ENCODE measurements around the gene GRAP2.
"Not testable (repeated sequence)": the region's sequence is repeated elsewhere in the genome, so short reads cannot be mapped to it uniquely, and the experiment has no call there.

Gene GRAP2

GRCh38 chr22:39900306-39901227 lies at the start of gene GRAP2:
Gene GRAP2, plus strand, starts transcription at chr22:39901084. Its CDS starts 46,023 bp downstream, at chr22:39947107.
- peak; percentile 40 for DNase-seq (ENCODE audit: low read depth)

GRCh38 chr22:39851606-39852315 lies 49.1 kb upstream of the GRAP2 start:
- DNase-seq (ENCODE audit: low read depth), result no peak

GRCh38 chr22:39852799-39853198 lies 48.1 kb upstream of the GRAP2 start:
- no peak for DNase-seq (ENCODE audit: low read depth)

- no peak for DNase-seq (ENCODE audit: low read depth)
These were observed 44.3 kb upstream of the GRAP2 start for GRCh38 chr22:39856588-39856987.

GRCh38 chr22:39859903-39860588 lies 40.8 kb upstream of the GRAP2 start:
- DNase-seq (ENCODE audit: low read depth), result no peak

- DNase-seq (ENCODE audit: low read depth), result no peak
These were observed 32.1 kb upstream of the GRAP2 start for GRCh38 chr22:39868741-39869140.

GRCh38 chr22:39869797-39870196 lies 31.1 kb upstream of the GRAP2 start:
- DNase-seq (ENCODE audit: low read depth), result not testable (repeated sequence)

- no peak for DNase-seq (ENCODE audit: low read depth)
These were observed 29.7 kb upstream of the GRAP2 start for GRCh38 chr22:39871008-39871798.

GRCh38 chr22:39872548-39872947 lies 28.3 kb upstream of the GRAP2 start:
- DNase-seq (ENCODE audit: low read depth), result no peak

- no peak for DNase-seq (ENCODE audit: low read depth)
These were observed 26.9 kb upstream of the GRAP2 start for GRCh38 chr22:39873965-39874364.

GRCh38 chr22:39875176-39875885 lies 25.6 kb upstream of the GRAP2 start:
- DNase-seq (ENCODE audit: low read depth), result not testable (repeated sequence)

GRCh38 chr22:39877079-39877845 lies 23.6 kb upstream of the GRAP2 start:
- no peak for DNase-seq (ENCODE audit: low read depth)

GRCh38 chr22:39880722-39881121 lies 20.2 kb upstream of the GRAP2 start:
- no peak for DNase-seq (ENCODE audit: low read depth)

- DNase-seq (ENCODE audit: low read depth), result no peak
These were observed 17.8 kb upstream of the GRAP2 start for GRCh38 chr22:39883057-39883456.

GRCh38 chr22:39889924-39890323 lies 11.0 kb upstream of the GRAP2 start:
- not testable (repeated sequence) for DNase-seq (ENCODE audit: low read depth)

GRCh38 chr22:39893526-39893925 lies 7.4 kb upstream of the GRAP2 start, which contains the start of gene ENTHD1:
Gene ENTHD1, minus strand, starts transcription at chr22:39893760. Its CDS starts 6,012 bp downstream, at chr22:39887748.
- DNase-seq (ENCODE audit: low read depth), result no peak

- DNase-seq (ENCODE audit: low read depth), result no peak
These were observed 6.3 kb upstream of the GRAP2 start for GRCh38 chr22:39894554-39895092.

- no peak for DNase-seq (ENCODE audit: low read depth)
These were observed 5.2 kb upstream of the GRAP2 start for GRCh38 chr22:39895682-39896081.

- DNase-seq (ENCODE audit: low read depth), result no peak
These were observed 4.4 kb upstream of the GRAP2 start for GRCh38 chr22:39896313-39896996.

Data from activated T-cell treated with anti-CD3 and anti-CD28 coated beads for 1 hour (primary cell).